ENCODE data around the gene CIC. TPM values are rescaled to one million over a fixed set of nuclear protein-coding genes. Genes with fewer than 3 reads are reported as not detected.

Gene CIC
- polyA plus RNA-seq, 3 donors from 2014 or later = 0.52 to 2.9 TPM; not detected in 1

DNA sequence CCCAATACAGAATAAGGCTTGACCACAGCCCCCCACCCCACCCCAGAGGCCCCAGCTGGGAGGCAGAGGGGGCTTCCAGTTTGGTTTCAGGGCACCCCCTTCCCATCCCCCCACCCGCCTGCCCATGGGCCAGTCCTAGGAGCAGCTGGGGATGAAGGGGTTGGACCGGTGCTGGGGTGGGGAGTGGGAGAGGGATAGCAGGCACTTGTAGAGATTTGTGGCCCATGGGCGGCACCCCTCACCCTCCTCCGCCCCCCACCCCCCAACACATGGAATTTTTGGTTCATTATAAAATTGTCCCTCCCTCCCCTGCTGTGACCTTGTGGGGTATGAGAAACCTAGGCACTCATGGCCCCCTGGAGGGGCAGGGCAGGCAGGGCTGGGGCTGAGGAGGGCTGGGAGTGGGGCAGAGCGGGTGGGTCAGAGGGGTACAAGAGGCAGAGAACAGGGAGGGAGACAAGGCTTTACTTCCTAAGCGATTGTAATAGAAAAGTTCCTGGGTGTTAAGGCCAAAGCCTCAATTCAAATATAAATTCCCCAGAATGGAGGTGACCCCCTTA, 21.3 kb upstream of the CIC start:
- H3K4me1 Mint-ChIP-seq = peaks cover 33 to 43% of the 10 kb centered on the region in 2 donors

DNA sequence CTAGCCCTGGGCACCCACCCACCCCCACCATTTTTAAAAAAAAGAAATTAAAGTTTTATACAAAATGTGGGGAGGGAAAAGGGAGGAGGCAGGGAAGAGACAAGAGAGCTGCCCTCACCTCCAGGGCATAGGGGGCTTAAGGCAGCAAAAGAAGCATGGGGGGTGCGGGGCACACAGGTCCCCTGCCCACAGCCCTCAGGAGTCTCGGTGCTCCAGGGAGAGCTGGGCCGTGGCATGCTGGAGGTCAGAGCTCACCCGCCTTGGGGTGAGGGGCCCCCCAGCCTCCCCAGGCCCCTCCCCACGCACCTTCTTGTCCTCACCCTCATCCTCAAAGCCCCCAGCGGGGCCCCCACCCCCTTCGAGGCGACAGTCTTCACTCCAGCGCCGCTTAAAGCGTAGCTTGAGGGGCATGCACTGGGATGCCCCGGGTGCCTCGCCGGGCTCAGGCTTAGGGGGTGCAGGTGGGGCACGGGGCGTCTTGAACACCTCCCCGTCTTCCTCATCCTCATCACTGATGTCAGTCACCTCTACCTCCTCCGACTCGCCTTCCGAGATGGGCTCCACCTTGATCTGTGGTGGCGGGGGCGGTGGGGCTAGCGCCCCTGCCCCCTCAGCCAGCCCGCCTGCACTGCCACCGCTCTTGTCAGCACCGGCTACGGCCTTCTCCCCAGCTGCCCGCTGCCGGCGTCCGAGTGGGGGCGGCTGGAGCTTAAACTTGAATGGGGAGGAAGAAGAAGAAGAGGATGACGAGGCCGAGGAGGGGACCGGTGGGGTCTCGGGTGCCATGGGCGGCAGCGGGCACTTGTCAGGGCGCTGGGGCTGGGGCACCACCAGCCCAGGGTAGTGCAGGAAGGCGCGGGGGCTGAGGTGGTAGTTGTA, 20.5 kb upstream of the CIC start:
- Mint-ChIP-seq H3K9me3 (no peaks in the 10 kb centered on the region), H3K4me3 (no peak overlapping the region), H3K36me3 (no peaks in the 10 kb centered on the region), H3K27ac (no peak overlapping the region), H3K4me1 (peaks cover 29 to 39% of the 10 kb centered on the region in 2 donors), H3K27me3 (ENCODE audit: low read depth in 3 of 3) (peaks cover 5 to 10% (median 6%) of the 10 kb centered on the region in 3 donors)
- DNase-seq = no peak

More for the DNA sequence above, 21.3 kb upstream of the CIC start:
- Mint-ChIP-seq H3K4me3 (no peak overlapping the region), H3K36me3 (no peaks in the 10 kb centered on the region), H3K27me3 (ENCODE audit: low read depth in 3 of 3) (peaks cover 1 to 10% (median 6%) of the 10 kb centered on the region in 3 donors), H3K27ac (no peak overlapping the region), H3K9me3 (no peaks in the 10 kb centered on the region)
- DNase-seq = no peak

DNA sequence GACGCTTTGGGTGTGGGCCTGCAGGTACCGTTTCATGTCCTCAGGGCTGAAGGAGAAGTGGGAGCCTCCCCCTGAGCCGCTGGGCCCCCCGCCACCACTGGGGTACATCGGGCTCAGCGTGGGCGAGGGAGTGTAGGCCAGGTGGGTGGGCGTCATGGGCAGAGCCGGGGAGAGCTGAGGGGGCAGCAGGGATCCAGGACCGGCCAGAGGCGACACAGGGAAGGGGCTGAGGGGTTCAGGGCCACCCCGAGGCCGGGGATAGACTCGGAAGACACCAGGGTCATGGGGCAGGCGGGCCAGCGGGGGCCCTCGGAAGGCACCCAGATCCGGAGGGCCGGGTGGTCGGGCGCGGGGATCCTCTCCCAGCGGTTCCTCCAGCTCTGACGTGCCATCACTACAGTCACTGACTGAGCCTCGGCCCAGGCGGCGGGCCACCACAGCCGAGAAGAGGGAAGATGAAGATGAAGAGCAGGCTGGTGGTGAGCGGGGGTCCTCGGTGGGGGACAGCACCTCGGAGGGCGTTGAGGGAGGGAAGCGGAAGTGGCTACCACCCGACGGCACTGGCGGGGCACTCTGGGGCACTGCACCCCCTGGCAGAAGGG, 19.8 kb upstream of the CIC start:
- DNase-seq = no peak
- no peaks in the 10 kb centered on the region for H3K9me3 Mint-ChIP-seq
- peaks cover 5 to 10% (median 6%) of the 10 kb centered on the region in 3 donors for H3K27me3 Mint-ChIP-seq (ENCODE audit: low read depth in 3 of 3)
- peaks cover 26 to 34% of the 10 kb centered on the region in 2 donors for H3K4me1 Mint-ChIP-seq
- H3K36me3 Mint-ChIP-seq = no peaks in the 10 kb centered on the region
- H3K4me3 Mint-ChIP-seq = no peak overlapping the region
- H3K27ac Mint-ChIP-seq = no peak overlapping the region

GRCh38 chr19:42249769-42250168, 19.3 kb upstream of the CIC start:
- Mint-ChIP-seq H3K9me3 (no peaks in the 10 kb centered on the region), H3K4me1 (peaks cover 21 to 29% of the 10 kb centered on the region in 2 donors), H3K36me3 (no peaks in the 10 kb centered on the region), H3K4me3 (no peak overlapping the region), H3K27ac (peak overlapping the region in 4 of 6 donors; percentile 9 to 61 (median 22)), H3K27me3 (ENCODE audit: low read depth in 3 of 3) (peaks cover 5 to 10% (median 6%) of the 10 kb centered on the region in 3 donors)
- no peak for DNase-seq

DNA sequence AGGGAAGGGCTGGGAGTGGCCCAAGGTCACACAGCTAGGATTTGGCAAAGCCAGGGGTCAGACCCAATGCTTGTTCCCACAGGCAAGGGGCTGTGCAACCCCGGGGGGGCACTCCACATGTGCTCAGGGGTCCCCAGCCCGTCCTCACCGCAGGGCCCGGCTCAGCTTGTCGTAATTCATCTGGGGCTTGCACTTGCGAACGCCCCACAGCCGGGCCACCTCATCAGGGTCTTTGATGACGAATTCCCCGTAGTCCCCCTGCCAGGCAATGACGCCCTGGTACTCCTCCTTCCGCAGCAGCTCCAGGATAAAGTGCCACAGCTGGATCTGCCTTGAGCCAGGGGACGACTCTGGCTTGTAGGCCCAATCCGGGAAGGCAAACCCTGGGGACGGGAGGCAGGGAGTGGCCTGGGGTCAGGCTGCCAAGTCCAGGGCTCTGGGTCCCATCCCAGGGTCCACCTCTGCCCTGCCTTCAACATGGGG, 18.8 kb upstream of the CIC start:
- Mint-ChIP-seq H3K27me3 (ENCODE audit: low read depth in 3 of 3) (peaks cover 6 to 10% (median 8%) of the 10 kb centered on the region in 3 donors), H3K36me3 (no peaks in the 10 kb centered on the region), H3K4me1 (peaks cover 16 to 25% of the 10 kb centered on the region in 2 donors), H3K27ac (peak overlapping the region in 3 of 6 donors; percentile 9 to 61 (median 27)), H3K9me3 (no peaks in the 10 kb centered on the region), H3K4me3 (no peak overlapping the region)
- no peak for DNase-seq

DNA sequence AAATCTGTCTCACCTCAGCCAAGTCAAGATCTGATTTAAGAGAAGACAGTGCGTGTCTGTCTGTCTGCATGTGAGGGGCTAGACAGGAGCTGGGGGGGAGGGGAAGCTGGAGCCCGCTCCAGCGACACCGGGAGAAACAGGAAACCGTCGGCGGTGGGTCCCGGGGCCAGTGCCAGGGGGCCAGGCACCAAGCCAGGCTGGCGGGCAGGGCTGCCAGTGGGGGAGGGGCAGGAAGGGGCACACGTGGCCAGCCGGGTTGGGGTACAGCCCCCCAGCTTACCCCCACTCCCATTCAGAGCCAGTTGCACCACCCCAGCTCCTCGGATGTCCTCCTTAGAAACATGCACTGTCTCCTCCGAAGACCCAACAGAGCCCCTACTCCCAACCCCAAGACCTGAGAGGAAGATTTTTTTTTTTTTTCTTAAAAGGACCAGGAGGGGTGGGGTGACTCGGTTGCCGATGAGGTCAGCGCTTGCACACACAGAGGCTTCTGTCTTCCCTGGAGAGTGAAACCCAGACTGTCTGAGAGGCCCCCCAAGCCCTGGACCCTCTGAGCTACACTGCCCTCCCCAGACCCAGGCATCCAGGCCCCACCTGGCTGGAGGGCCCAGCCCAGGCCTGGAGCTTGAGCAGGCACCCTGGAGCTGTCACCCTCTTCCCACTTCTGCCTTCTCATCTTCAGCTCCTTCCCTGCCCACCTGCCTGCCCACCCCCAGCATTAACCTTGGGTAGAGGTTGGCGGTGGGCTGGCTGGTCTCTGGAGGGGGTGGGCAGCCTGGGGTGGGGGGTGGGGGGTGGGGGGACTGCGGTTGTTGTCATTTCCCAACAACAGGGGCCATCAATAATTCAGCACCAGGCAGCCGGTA, 18.2 kb upstream of the CIC start:
- H3K4me1 Mint-ChIP-seq = peaks cover 19 to 25% of the 10 kb centered on the region in 2 donors
- H3K27ac Mint-ChIP-seq = peak overlapping the region in 3 of 6 donors; percentile 12 to 75 (median 61)
- H3K9me3 Mint-ChIP-seq = no peaks in the 10 kb centered on the region
- no peak for DNase-seq
- peaks cover 6 to 10% (median 8%) of the 10 kb centered on the region in 3 donors for H3K27me3 Mint-ChIP-seq (ENCODE audit: low read depth in 3 of 3)
- H3K36me3 Mint-ChIP-seq = no peaks in the 10 kb centered on the region
- H3K4me3 Mint-ChIP-seq = peak overlapping the region in 1 of 5 donors; percentile 29

- H3K27ac Mint-ChIP-seq = peak overlapping the region; percentile 50 to 86 (median 78)
- H3K4me3 Mint-ChIP-seq = peak overlapping the region; percentile 27 to 92 (median 61)
- no peak for DNase-seq
- H3K4me1 Mint-ChIP-seq = peaks cover 27% of the 10 kb centered on the region in 2 donors
- no peaks in the 10 kb centered on the region for H3K36me3 Mint-ChIP-seq
- H3K27me3 Mint-ChIP-seq (ENCODE audit: low read depth in 3 of 3) = peaks cover 8 to 13% (median 8%) of the 10 kb centered on the region in 3 donors
- no peaks in the 10 kb centered on the region for H3K9me3 Mint-ChIP-seq
Observed at GRCh38 chr19:42251572-42252358, 17.3 kb upstream of the CIC start.

DNA sequence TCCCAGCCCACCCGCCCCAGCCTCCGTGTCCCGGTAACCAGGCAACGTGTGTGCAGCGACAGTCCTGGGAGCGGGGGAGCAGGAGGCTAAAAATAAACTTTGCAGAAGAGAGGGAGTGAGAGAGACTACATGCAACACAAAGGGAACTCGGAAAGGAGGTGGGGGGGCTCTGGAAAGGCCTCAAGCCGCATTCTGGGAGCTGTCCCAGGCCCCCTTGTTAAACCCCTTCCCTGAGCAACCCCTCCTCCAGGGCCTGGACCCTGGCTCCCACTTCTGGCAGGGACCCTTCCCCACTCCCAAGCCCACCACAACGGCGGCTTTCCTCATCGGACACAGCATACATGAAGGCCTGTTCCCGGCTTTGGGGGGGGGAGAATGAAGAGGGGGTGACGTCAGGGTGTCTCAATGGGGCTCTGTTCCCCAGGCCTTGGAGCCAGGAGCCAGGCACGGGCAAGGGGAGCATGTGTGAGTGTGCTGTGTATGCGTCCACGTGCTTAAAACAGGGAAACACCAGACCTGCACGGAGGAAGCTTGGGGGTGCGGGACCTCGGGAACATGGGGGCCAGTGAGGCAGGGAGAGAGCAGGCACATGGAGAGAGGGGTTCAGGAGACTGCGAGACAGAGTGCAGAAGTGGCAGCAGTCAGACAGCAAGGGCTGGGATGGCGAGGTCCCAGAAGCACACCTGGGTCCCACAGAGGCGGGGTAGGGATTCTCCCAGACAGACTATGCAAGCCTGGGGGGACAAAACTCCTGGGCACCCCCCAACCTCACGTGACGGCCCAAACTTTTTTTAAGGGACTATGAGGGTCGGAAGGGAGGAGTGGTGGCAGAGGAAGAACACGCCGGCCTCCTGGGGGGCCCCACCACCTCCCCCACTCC, 16.4 kb upstream of the CIC start:
- peaks cover 8 to 14% (median 8%) of the 10 kb centered on the region in 3 donors for H3K27me3 Mint-ChIP-seq (ENCODE audit: low read depth in 3 of 3)
- DNase-seq = no peak
- peak overlapping the region; percentile 79 to 96 (median 88) for H3K27ac Mint-ChIP-seq
- peak overlapping the region; percentile 83 to 92 (median 87) for H3K4me3 Mint-ChIP-seq
- H3K36me3 Mint-ChIP-seq = no peaks in the 10 kb centered on the region
- no peaks in the 10 kb centered on the region for H3K9me3 Mint-ChIP-seq
- peaks cover 24 to 28% of the 10 kb centered on the region in 2 donors for H3K4me1 Mint-ChIP-seq

- H3K27me3 Mint-ChIP-seq (ENCODE audit: low read depth in 3 of 3) = peaks cover 8 to 14% (median 8%) of the 10 kb centered on the region in 3 donors
- H3K27ac Mint-ChIP-seq = peak overlapping the region; percentile 79 to 96 (median 88)
- H3K9me3 Mint-ChIP-seq = no peaks in the 10 kb centered on the region
- H3K4me1 Mint-ChIP-seq = peaks cover 24 to 28% of the 10 kb centered on the region in 2 donors
- peak; percentile 54 to 59 (median 58) for DNase-seq
- no peaks in the 10 kb centered on the region for H3K36me3 Mint-ChIP-seq
- H3K4me3 Mint-ChIP-seq = peak overlapping the region; percentile 83 to 92 (median 87)
Observed at GRCh38 chr19:42253245-42254088, 15.6 kb upstream of the CIC start.

DNA sequence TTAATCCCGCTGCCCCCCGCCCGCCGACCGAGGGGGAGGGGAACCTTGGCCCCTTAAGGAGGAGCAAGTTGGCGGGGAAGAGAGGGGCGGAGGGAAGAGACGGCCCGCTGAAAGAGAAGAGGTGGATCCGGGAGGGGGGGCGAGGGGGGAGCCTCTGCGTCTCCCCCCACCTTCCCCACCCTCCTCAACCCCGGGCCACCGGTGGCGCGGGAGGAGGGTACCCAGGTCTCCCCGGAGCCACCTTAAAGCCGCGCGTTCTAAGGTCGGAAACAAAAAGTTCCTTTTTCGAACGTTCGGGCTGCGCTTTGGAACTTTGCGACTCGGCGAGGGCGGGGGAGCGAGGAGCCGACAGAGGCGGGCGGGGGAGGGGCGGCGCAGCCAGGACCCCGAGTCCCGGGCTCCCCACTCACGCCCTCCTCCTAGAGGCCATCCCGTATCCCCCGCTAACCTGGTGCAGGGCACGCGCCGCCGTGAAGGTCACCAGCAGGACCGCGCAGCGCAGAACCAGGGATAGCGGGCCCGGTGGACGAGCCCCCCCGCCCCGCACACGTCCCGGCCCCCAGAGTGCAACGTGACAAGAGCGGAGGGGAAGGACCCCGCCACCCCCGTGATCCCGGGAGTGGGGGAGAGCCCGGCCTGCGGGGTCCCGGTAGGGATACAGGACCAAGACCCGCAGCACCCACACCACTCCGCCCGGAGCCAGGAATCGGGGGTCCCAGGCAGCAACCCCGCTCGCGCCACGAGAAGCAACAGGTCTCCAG, 14.8 kb upstream of the CIC start:
- H3K27me3 Mint-ChIP-seq (ENCODE audit: low read depth in 3 of 3) = peaks cover 8 to 14% (median 8%) of the 10 kb centered on the region in 3 donors
- H3K27ac Mint-ChIP-seq = peak overlapping the region; percentile 10 to 88 (median 57)
- DNase-seq = peak; percentile 69 to 74 (median 71)
- peak overlapping the region; percentile 69 to 80 (median 72) for H3K4me3 Mint-ChIP-seq
- peaks cover 24 to 28% of the 10 kb centered on the region in 2 donors for H3K4me1 Mint-ChIP-seq
- no peaks in the 10 kb centered on the region for H3K9me3 Mint-ChIP-seq
- H3K36me3 Mint-ChIP-seq = no peaks in the 10 kb centered on the region

Data from immature natural killer cell (primary cell).